Esophagus (tissue), 2 donors: ENCODE data around the gene TSPAN9. TPM values are rescaled to one million over a fixed set of nuclear protein-coding genes. Genes with fewer than 3 reads are reported as not detected.

Experiments
- H3K27ac ChIP-seq, 2 donors: one replicate each; pipeline ENCODE4 v1.5.1; 2013; ENCODE audit warnings: low read depth in 2 of 2, mild to moderate bottlenecking in 2 of 2, inconsistent platforms in 1 of 2, low read length in 1 of 2, moderate library complexity in 1 of 2
- H3K27me3 ChIP-seq, 2 donors: one replicate each; pipeline ENCODE4 v1.6.1; 2013; ENCODE audit warnings: low read length in 2 of 2, control low read depth in 1 of 2, mild to moderate bottlenecking in 1 of 2; ENCODE audit not compliant: insufficient read depth in 2 of 2, control insufficient read depth in 1 of 2
- H3K36me3 ChIP-seq, 2 donors: one replicate each; pipeline ENCODE4 v1.6.1; 2013; ENCODE audit warnings: low read length in 1 of 2; ENCODE audit not compliant: control insufficient read depth in 2 of 2, insufficient read depth in 2 of 2
- H3K4me1 ChIP-seq, 2 donors: one replicate each; pipeline ENCODE4 v1.6.1; 2013; ENCODE audit warnings: low read length in 1 of 2; ENCODE audit not compliant: control insufficient read depth in 2 of 2, insufficient read depth in 2 of 2
- H3K4me3 ChIP-seq, 2 donors: one replicate each; pipeline ENCODE4 v1.5.1; 2013; ENCODE audit warnings: low read length in 2 of 2, mild to moderate bottlenecking in 2 of 2, low read depth in 1 of 2, moderate library complexity in 1 of 2
- H3K9me3 ChIP-seq, 2 donors: one replicate each; pipeline ENCODE4 v1.6.1; 2013; ENCODE audit warnings: mild to moderate bottlenecking in 2 of 2, low read depth in 1 of 2, low read length in 1 of 2, moderate library complexity in 1 of 2; ENCODE audit not compliant: control insufficient read depth in 2 of 2, insufficient read depth in 1 of 2
- WGBS, 2 donors: extraction: QIAGEN DNeasy Blood & Tissue Kit; methylation state at CpG; one replicate each; pipeline ENCODE4 v1.1.7; 2013; 5-methylcytosine and 5-hydroxymethylcytosine counted together
- polyA plus RNA-seq, 2 donors: library from polyadenylated mRNA; stranded (reverse); fragments of 200-250 nt; gene quantifications; one replicate each; pipeline ENCODE4 v1.2.3, GENCODE V29; 2013
- donor health status: healthy with polysubstance abuse.
- donor health status: Bipolar disorder and iron deficiency.

Gene TSPAN9
- polyA plus RNA-seq, 2 donors = 8.2 to 9.2 TPM

DNA sequence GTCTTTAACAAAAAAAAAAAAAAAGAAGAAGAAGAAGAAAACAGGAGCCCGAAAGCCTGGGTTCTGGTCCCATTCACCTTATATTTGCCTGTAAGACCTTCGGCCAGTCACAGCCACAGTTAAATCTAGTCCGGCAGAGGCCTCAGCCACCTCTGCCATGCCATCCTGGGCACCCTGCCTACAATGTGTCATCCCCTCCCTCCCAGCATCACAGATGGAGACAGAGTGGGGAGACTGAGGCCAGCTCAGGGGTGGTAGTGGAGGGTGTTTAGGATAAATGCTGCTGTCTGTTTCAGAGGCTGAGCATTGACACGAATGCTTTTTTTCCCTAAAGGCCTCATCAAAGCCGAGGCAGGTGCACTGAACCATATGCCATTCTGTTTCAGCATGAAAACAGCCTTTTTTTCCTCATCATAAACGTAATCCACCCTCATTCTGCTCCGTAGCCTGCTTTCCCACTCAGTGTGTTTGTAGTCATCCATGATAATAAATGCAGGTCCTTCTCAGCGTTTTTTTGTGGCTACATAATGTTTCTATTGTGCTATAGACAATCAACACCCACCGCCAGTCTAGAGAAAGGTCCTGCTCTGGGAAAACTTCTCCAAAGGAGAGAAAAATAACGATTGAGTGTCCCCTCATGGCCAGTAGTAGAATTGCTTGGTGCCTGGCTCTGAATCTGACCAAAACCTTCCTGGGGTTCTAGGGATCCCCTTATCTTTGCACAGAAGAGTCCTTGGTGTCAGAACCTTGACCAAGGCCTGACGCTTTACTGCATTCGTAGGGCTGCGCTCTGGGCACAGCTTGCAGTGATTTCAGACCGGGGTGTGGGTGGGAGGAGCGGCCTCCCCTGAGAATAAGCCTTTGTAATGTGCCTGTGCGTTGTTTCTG is 41.1 kb upstream of the TSPAN9 start:
- peaks cover 0 to 5% of the 10 kb centered on the region in 2 donors for H3K4me1 ChIP-seq
- H3K27ac ChIP-seq = no peak overlapping the region
- WGBS, 2 donors = 83 to 84% methylated on average over 16 of the region's 16 CpGs
- no peaks in the 10 kb centered on the region for H3K27me3 ChIP-seq
- H3K4me3 ChIP-seq = no peak overlapping the region
- H3K36me3 ChIP-seq = peaks cover 6 to 27% of the 10 kb centered on the region in 2 donors
- no peaks in the 10 kb centered on the region for H3K9me3 ChIP-seq

DNA sequence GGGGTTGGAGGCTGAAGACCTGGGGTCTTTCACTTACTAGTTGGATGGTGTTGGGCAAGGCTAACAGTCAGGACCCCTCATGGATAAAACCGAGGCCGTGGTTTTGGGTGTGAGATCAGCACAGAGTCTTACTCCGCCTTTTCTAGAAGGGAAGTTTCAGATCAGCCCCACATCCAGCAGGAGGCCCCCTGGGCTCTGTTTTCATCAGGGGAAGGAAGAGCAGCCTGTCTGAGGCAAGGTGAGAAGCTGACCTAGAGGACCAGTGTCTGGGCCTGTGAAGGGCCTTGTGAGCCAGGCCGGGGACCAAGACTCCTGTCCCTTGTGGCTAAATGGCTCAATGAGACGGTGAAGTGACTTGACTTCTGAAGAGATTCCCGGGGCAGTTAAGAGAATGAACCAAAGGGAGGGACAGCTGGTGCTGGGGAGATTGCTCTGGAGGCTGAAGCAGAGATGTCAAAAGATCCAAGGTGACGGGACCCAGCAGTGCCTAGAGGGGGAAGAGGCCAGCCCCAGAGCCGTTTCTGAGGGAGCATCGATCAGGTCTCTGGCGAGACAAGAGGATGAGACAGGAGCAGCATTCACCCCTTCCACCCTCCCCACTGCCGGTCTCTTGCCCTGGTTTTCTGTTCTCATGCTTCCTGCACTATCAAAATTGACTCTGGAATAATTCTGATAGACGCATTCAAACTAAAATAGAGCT is 40.1 kb upstream of the TSPAN9 start:
- H3K9me3 ChIP-seq = no peaks in the 10 kb centered on the region
- H3K36me3 ChIP-seq = peaks cover 6 to 25% of the 10 kb centered on the region in 2 donors
- WGBS, 2 donors = 87 to 88% methylated on average over 12 of the region's 12 CpGs
- no peak overlapping the region for H3K27ac ChIP-seq
- H3K4me1 ChIP-seq = peaks cover 0 to 3% of the 10 kb centered on the region in 2 donors
- no peaks in the 10 kb centered on the region for H3K27me3 ChIP-seq
- no peak overlapping the region for H3K4me3 ChIP-seq

DNA sequence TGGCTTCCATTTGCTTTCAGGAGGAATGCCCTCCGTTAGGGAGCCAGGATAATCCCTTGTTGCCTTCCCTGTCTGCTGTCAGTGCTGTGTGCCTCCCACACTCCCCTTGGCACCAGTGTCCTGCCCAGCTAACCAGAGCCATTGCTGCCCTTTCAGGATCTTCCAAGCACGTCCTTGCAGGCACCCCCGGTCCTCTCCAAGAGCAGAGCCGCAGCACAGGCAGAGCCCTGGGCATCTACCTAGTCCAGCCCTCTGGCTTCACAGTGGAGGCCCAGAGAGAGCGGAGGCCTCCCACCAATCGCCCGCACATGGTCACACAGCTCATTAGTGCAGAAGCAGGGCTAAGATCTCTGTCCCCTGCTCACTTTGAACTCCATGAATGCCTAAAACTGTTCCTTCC is 39.0 kb upstream of the TSPAN9 start:
- H3K9me3 ChIP-seq = no peaks in the 10 kb centered on the region
- no peaks in the 10 kb centered on the region for H3K27me3 ChIP-seq
- no peak overlapping the region for H3K4me3 ChIP-seq
- H3K36me3 ChIP-seq = peaks cover 6 to 23% of the 10 kb centered on the region in 2 donors
- peaks cover 0 to 1% of the 10 kb centered on the region in 2 donors for H3K4me1 ChIP-seq
- WGBS, 2 donors = 80 to 82% methylated on average over 7 of the region's 7 CpGs
- no peak overlapping the region for H3K27ac ChIP-seq

DNA sequence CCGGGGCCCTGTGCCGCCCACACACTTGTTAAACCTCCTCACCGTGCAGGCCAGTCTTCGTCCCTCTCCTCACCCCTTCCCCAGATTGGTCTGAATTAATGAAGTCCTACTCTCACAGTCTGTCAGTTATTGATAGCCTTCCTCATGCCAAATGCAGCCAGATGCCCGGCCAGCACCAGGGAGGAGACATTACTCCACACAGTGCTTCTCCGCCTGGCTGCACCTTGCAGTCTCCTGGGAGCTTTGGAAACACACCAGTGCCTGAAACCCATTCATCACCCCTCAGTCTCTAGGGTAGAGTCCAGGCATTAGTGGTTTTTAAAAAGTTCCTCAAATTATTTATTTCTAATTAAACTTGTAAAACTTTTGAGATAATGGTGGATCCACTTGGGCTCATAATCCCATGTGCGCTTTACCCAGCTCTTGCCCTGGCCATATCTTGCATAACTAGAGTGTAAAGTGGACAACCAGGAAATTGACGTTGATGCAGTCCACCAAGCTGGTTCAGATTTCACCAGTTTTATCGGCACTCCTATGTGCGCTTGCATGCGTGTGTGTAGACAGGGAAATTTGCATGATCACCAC is 38.2 kb upstream of the TSPAN9 start:
- peaks cover 6 to 23% of the 10 kb centered on the region in 2 donors for H3K36me3 ChIP-seq
- no peaks in the 10 kb centered on the region for H3K27me3 ChIP-seq
- H3K27ac ChIP-seq = no peak overlapping the region
- H3K4me1 ChIP-seq = no peaks in the 10 kb centered on the region
- 84 to 88% methylated on average over 11 of the region's 11 CpGs for WGBS, 2 donors
- H3K4me3 ChIP-seq = no peak overlapping the region
- H3K9me3 ChIP-seq = no peaks in the 10 kb centered on the region

DNA sequence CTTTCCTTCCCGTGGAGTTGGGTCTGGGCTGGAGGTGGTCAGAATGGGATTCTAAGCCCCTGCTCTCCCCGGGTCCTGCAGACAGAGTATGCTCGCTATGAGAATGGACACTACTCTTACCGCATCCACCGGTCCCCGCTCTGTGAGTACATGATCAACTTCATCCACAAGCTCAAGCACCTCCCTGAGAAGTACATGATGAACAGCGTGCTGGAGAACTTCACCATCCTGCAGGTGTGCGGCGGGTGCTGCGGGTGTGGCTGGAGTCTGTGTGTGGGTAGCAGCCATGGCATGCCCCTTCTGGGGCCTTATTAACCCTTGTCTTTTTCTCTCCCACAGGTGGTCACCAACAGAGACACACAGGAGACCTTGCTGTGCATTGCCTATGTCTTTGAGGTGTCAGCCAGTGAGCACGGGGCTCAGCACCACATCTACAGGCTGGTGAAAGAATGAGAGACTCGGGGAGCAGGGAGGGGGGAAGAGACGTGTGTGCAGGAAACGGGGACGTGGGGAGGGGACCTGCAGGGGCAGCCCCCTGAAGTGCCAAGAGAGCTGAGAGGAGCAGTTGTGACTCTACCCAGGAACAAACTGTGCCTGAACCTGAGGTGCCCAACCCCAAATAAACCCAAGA is 37.0 kb upstream of the TSPAN9 start:
- H3K36me3 ChIP-seq = peaks cover 6 to 23% of the 10 kb centered on the region in 2 donors
- H3K9me3 ChIP-seq = no peaks in the 10 kb centered on the region
- 88 to 95% methylated on average over 15 of the region's 15 CpGs for WGBS, 2 donors
- no peak overlapping the region for H3K4me3 ChIP-seq
- H3K27ac ChIP-seq = no peak overlapping the region
- no peaks in the 10 kb centered on the region for H3K4me1 ChIP-seq
- H3K27me3 ChIP-seq = no peaks in the 10 kb centered on the region

DNA sequence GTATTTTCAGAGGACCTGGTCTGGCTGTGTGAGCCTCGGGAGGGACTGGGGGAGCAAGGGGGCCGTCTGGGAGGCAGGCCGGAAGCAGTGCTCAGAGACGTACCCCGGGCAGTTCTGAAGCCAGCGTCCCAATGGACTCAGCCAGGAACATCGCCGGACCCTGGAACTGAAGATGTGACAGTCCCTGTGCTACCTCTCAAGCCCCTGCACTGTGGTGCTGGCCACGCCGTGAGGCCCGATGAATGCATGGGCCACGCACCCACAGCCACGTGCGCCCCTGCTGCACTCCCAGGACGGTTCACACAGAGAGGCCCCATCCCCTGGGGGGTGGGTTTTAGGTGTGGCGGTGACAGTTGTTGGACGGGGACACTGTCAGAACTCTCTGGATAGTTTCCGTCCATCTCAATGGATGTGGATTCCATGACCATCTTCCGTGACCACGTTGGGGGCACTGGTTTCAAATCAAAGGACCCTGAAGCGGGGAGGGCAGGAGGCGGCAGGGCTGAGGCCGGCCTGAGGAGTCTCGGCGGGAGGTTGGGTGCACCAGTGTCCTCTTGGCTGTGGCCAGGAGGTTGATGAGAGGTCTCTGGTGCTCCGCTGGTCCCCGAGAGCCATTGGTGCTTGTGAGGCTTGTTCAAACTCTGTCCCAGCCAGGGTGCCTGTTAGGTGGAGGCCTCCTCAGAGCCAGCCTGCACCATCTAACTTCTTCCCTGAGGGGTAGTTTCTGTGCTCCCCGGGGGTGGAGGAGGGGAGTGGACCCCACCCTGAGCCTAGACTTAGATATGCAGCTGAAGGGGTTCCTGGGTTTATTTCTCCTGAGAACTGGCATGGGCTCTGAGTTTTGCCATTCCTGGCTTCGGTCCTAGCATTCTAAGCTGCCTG is 36.3 kb upstream of the TSPAN9 start:
- Histone ChIP-seq H3K9me3 (no peaks in the 10 kb centered on the region), H3K27ac (no peak overlapping the region), H3K36me3 (peaks cover 6 to 23% of the 10 kb centered on the region in 2 donors), H3K27me3 (no peaks in the 10 kb centered on the region), H3K4me1 (no peaks in the 10 kb centered on the region), H3K4me3 (no peak overlapping the region)
- 88 to 90% methylated on average over 29 of the region's 29 CpGs for WGBS, 2 donors

DNA sequence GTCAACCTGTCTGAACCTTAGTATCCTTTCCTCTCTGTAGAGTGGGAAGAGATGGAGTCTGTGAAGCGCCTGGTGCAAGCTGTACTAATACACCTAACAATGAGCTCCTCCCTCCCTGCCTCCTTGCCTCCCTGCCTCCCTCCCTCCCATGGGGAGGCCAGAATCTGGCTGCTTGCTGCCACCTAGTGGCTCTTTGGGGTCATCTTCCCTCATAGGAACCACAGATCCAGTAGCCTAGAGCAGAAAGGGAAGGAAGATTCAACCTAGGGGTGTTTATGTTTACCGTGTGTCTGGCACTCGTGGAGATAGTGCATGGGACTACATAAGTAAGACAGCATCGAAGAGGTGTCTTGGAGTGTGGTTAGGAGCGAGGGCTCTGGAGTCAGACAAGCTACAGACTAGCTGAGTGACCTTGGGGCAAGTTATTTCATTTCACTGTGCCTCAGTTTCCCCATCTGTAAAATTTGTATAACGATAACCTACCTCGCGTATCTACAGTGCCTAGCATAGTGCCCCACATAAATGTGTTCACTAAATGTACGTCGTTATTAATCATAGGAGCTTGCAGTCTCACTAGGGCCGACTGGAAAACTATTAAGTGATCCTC is 35.5 kb upstream of the TSPAN9 start:
- H3K27me3 ChIP-seq = no peaks in the 10 kb centered on the region
- H3K4me3 ChIP-seq = no peak overlapping the region
- 74 to 77% methylated on average over 11 of the region's 11 CpGs for WGBS, 2 donors
- H3K27ac ChIP-seq = no peak overlapping the region
- no peaks in the 10 kb centered on the region for H3K9me3 ChIP-seq
- H3K4me1 ChIP-seq = peaks cover 0 to 3% of the 10 kb centered on the region in 2 donors
- H3K36me3 ChIP-seq = peaks cover 6 to 23% of the 10 kb centered on the region in 2 donors

DNA sequence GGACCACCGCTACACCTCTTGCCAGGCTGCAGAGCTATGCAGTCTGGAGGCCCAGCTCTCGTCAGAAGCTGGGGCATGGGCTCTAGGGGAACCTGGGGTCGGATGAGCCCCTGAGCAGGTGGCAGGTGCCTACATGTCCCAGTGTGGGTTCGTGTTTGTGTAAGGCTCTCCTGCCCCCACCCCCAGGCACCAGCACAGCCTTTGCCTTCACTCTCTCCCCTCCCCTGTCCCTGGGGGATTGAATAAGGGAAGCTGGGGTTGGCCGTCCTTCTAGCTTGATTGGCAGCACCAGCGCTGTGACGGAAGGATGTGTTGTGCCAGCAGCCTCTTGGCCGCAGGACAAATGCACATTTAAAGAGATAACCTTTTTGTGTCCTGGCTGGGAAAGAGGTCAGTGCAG is 34.8 kb upstream of the TSPAN9 start:
- 49 to 52% methylated on average over 8 of the region's 8 CpGs for WGBS, 2 donors
- Histone ChIP-seq H3K27ac (no peak overlapping the region), H3K9me3 (no peaks in the 10 kb centered on the region), H3K4me1 (peaks cover 0 to 3% of the 10 kb centered on the region in 2 donors), H3K36me3 (peaks cover 6 to 21% of the 10 kb centered on the region in 2 donors), H3K27me3 (no peaks in the 10 kb centered on the region), H3K4me3 (no peak overlapping the region)
